ENCODE results near the gene NMU. TPM values are rescaled to one million over a fixed set of nuclear protein-coding genes. Genes with fewer than 3 reads are reported as not detected.

The NMU gene
- total RNA-seq, 2 experiments from 2014 or later: not detected

DNA sequence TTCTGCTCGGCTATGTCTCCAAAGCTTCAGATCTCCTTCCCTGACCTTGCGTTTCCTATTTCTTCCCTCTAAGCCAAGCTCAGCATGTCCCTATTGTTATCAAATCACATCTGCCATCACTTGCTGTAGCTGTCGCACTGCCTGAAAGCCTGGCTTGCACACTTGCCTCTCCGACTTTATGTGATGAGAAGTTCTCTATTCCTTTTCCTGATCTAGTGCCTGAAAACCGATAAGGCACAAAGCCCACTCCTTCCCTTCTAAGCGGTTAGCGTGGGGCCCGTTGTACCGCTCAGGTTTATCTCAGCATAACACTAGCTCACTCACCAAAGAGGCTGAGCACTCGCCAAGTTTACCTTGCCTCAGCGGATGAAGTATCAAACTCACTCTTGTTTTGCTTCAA is 816 bp downstream of the NMU start:
- Histone ChIP-seq H3K79me2 (ENCODE audit: insufficient read depth, low read depth, low read length) (no peaks in the 10 kb centered on the region), H3K36me3 (ENCODE audit: insufficient read depth, low read length) (no peaks in the 10 kb centered on the region), H3K27ac (ENCODE audit: low read depth, low read length, poor library complexity, severe bottlenecking) (no peak overlapping the region), H3K4me3 (ENCODE audit: low read depth, low read length, poor library complexity, severe bottlenecking) (no peak overlapping the region), H2AFZ (ENCODE audit: low read length) (no peak overlapping the region), H4K20me1 (ENCODE audit: insufficient read depth, low read length) (no peaks in the 10 kb centered on the region), H3K4me1 (ENCODE audit: insufficient read depth, low read length, poor library complexity, severe bottlenecking) (no peaks in the 10 kb centered on the region), H3K9me2 (ENCODE audit: insufficient read depth, low read length) (no peaks in the 10 kb centered on the region), H3K4me2 (ENCODE audit: low read length) (no peak overlapping the region), H3K9me3 (ENCODE audit: low read length) (no peaks in the 10 kb centered on the region)
- intact Hi-C loops (cut with micrococcal nuclease; ENCODE audit: unreplicated experiment): no loop called here
- CTCF ChIA-PET (ENCODE audit: unreplicated experiment): no interaction called here
- POLR2A ChIA-PET: no interaction called here
- DNase-seq (ENCODE audit: low spot score): no peak
- no peak for TF ChIP-seq EZH2phosphoT487 (IDR thresholded peaks at IDR 0.05; ENCODE audit: borderline replicate concordance, low read depth, low read length)
- TF ChIP-seq, protein P1, sequence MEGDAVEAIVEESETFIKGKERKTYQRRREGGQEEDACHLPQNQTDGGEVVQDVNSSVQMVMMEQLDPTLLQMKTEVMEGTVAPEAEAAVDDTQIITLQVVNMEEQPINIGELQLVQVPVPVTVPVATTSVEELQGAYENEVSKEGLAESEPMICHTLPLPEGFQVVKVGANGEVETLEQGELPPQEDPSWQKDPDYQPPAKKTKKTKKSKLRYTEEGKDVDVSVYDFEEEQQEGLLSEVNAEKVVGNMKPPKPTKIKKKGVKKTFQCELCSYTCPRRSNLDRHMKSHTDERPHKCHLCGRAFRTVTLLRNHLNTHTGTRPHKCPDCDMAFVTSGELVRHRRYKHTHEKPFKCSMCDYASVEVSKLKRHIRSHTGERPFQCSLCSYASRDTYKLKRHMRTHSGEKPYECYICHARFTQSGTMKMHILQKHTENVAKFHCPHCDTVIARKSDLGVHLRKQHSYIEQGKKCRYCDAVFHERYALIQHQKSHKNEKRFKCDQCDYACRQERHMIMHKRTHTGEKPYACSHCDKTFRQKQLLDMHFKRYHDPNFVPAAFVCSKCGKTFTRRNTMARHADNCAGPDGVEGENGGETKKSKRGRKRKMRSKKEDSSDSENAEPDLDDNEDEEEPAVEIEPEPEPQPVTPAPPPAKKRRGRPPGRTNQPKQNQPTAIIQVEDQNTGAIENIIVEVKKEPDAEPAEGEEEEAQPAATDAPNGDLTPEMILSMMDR (conservative IDR thresholded peaks at IDR 0.05; ENCODE audit: low read length): no peak
- BruUV-seq (replicated peaks): no TSS peak

DNA sequence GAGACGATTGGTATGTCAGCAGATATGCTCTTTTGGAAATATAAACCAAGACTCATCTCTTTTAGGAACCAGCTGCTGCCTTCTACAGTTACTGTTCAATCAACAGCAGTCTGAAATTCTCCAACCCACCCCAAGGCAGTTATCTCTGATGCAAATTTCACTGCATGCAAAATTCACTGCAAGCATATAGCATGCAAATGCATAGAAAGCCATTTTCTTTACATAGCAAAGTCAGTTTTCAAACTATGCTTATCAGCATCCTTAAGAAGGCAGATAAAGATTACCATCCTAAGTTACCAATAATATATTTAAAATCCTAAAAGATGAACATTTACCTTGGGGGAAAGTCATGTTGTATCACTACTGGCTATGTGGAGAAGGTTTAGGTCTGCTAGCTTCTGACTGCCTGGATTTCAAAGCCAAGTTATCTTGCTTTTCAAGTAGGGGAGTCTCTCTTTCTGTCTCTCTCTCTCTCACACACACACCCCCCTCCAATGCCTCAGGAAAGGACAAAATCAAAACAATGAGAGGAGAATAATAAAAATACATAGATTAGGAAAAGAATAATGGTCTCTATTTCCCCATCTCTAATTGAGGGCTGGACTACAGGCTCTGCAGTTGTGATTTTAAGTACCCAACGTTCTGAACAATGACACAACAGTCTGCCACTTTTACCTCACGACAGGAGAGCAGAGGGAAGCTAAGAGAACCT is 1.5 kb downstream of the NMU start:
- Histone ChIP-seq H4K20me1 (ENCODE audit: insufficient read depth, low read length) (no peaks in the 10 kb centered on the region), H3K79me2 (ENCODE audit: insufficient read depth, low read depth, low read length) (no peaks in the 10 kb centered on the region), H3K27ac (ENCODE audit: low read depth, low read length, poor library complexity, severe bottlenecking) (no peak overlapping the region), H3K4me1 (ENCODE audit: insufficient read depth, low read length, poor library complexity, severe bottlenecking) (no peaks in the 10 kb centered on the region), H2AFZ (ENCODE audit: low read length) (no peak overlapping the region), H3K4me2 (ENCODE audit: low read length) (no peak overlapping the region), H3K9me3 (ENCODE audit: low read length) (no peaks in the 10 kb centered on the region), H3K36me3 (ENCODE audit: insufficient read depth, low read length) (no peaks in the 10 kb centered on the region), H3K9me2 (ENCODE audit: insufficient read depth, low read length) (no peaks in the 10 kb centered on the region), H3K4me3 (ENCODE audit: low read depth, low read length, poor library complexity, severe bottlenecking) (no peak overlapping the region)
- POLR2A ChIA-PET: no interaction called here
- CTCF ChIA-PET (ENCODE audit: unreplicated experiment): no interaction called here
- no TSS peak for BruUV-seq (replicated peaks)
- TF ChIP-seq, protein P1 (conservative IDR thresholded peaks at IDR 0.05; ENCODE audit: low read length): no peak
- TF ChIP-seq EZH2phosphoT487 (IDR thresholded peaks at IDR 0.05; ENCODE audit: borderline replicate concordance, low read depth, low read length): no peak
- no peak for DNase-seq (ENCODE audit: low spot score)
- intact Hi-C loops (cut with micrococcal nuclease; ENCODE audit: unreplicated experiment): no loop called here

GRCh38 chr4:55633903-55634302 is 2.2 kb downstream of the NMU start:
- no peaks in the 10 kb centered on the region for H4K20me1 ChIP-seq (ENCODE audit: insufficient read depth, low read length)
- H3K9me3 ChIP-seq (ENCODE audit: low read length): no peaks in the 10 kb centered on the region
- H3K4me1 ChIP-seq (ENCODE audit: insufficient read depth, low read length, poor library complexity, severe bottlenecking): no peaks in the 10 kb centered on the region
- no peaks in the 10 kb centered on the region for H3K79me2 ChIP-seq (ENCODE audit: insufficient read depth, low read depth, low read length)
- DNase-seq (ENCODE audit: low spot score): no peak
- intact Hi-C loops (cut with micrococcal nuclease; ENCODE audit: unreplicated experiment): no loop called here
- TF ChIP-seq EZH2phosphoT487 (IDR thresholded peaks at IDR 0.05; ENCODE audit: borderline replicate concordance, low read depth, low read length): no peak
- TF ChIP-seq, protein P1 (conservative IDR thresholded peaks at IDR 0.05; ENCODE audit: low read length): no peak
- H3K36me3 ChIP-seq (ENCODE audit: insufficient read depth, low read length): no peaks in the 10 kb centered on the region
- CTCF ChIA-PET (ENCODE audit: unreplicated experiment): no interaction called here
- BruUV-seq (replicated peaks): no TSS peak
- POLR2A ChIA-PET: no interaction called here
- H3K4me3 ChIP-seq (ENCODE audit: low read depth, low read length, poor library complexity, severe bottlenecking): no peak overlapping the region
- no peak overlapping the region for H3K4me2 ChIP-seq (ENCODE audit: low read length)
- no peak overlapping the region for H2AFZ ChIP-seq (ENCODE audit: low read length)
- no peaks in the 10 kb centered on the region for H3K9me2 ChIP-seq (ENCODE audit: insufficient read depth, low read length)
- H3K27ac ChIP-seq (ENCODE audit: low read depth, low read length, poor library complexity, severe bottlenecking): no peak overlapping the region

All from OCI-LY7 (cell line).